Tibial nerve (tissue), 4 donors: ENCODE measurements around the gene SMIM24. TPM values are rescaled to one million over a fixed set of nuclear protein-coding genes. Genes with fewer than 3 reads are reported as not detected.
"Not testable (repeated sequence)": the region's sequence is repeated elsewhere in the genome, so short reads cannot be mapped to it uniquely, and the experiment has no call there.

ENCODE experiments used
- DNase-seq, 2 donors: peaks; one replicate each; pipeline ENCODE4 v3.0.0-alpha.2; 2019; ENCODE audit warnings: low spot score in 2 of 2
- H3K27ac ChIP-seq, 4 donors: fragments of 200-600 bp; sonication (generic) in 3 of 4; one replicate each; pipeline ENCODE4 v1.5.1; 2017 to 2019; ENCODE audit warnings: mild to moderate bottlenecking in 1 of 4
- H3K27me3 ChIP-seq, 2 donors: fragments of 200-600 bp; sonication (generic) in 1 of 2; one replicate each; pipeline versions ENCODE4 v1.5.1 to v1.6.0; 2017 to 2019
- H3K36me3 ChIP-seq, 3 donors: fragments of 200-600 bp; sonication (generic); one replicate each; pipeline ENCODE4 v1.5.1; 2018 to 2019
- H3K4me1 ChIP-seq, 4 donors: fragments of 200-600 bp; sonication (generic) in 3 of 4; one replicate each; pipeline ENCODE4 v1.5.1; 2017 to 2019
- H3K4me3 ChIP-seq, 4 donors: fragments of 200-600 bp; sonication (generic) in 3 of 4; one replicate each; pipeline ENCODE4 v1.5.1; 2017 to 2019; ENCODE audit warnings: mild to moderate bottlenecking in 1 of 4, moderate library complexity in 1 of 4
- H3K9me3 ChIP-seq, 4 donors: fragments of 200-600 bp; sonication (generic) in 3 of 4; one replicate each; pipeline ENCODE4 v1.5.1; 2017 to 2019
- EP300 ChIP-seq, 2 donors: sonication (generic); formaldehyde crosslinking; IDR thresholded peaks; one replicate each; pipeline ENCODE4 v1.6.1; 2017; ENCODE audit warnings: antibody characterized with exemption in 2 of 2, mild to moderate bottlenecking in 1 of 2
- POLR2A ChIP-seq, 2 donors: fragments of 450-650 bp; IDR thresholded peaks; one replicate each; pipeline ENCODE4 v1.6.1; 2017; ENCODE audit warnings: antibody characterized with exemption in 2 of 2, mild to moderate bottlenecking in 2 of 2, moderate library complexity in 2 of 2
- WGBS, 2 donors: methylation state at CpG; one replicate each; pipeline ENCODE4 v1.1.5; 2018; 5-methylcytosine and 5-hydroxymethylcytosine counted together
- total RNA-seq, 4 donors: library from RNA; depleted of rRNA; stranded (reverse); fragments of >200 nt; gene quantifications; one replicate each; pipeline ENCODE4 v1.1.0, GENCODE V29; 2016
- TF ChIP-seq, protein P1 (sequence below), 5 experiments: fragments of 200-600 bp in 3 of 5; fragments of 450-650 bp in 2 of 5; sonication (generic) in 3 of 5; IDR thresholded peaks; one replicate each; pipeline ENCODE4 v1.5.1; 2016 to 2019; ENCODE audit warnings: antibody characterized with exemption in 5 of 5, mild to moderate bottlenecking in 3 of 5, moderate library complexity in 2 of 5

Gene SMIM24
- total RNA-seq, 4 donors from 2014 or later = not detected

DNA sequence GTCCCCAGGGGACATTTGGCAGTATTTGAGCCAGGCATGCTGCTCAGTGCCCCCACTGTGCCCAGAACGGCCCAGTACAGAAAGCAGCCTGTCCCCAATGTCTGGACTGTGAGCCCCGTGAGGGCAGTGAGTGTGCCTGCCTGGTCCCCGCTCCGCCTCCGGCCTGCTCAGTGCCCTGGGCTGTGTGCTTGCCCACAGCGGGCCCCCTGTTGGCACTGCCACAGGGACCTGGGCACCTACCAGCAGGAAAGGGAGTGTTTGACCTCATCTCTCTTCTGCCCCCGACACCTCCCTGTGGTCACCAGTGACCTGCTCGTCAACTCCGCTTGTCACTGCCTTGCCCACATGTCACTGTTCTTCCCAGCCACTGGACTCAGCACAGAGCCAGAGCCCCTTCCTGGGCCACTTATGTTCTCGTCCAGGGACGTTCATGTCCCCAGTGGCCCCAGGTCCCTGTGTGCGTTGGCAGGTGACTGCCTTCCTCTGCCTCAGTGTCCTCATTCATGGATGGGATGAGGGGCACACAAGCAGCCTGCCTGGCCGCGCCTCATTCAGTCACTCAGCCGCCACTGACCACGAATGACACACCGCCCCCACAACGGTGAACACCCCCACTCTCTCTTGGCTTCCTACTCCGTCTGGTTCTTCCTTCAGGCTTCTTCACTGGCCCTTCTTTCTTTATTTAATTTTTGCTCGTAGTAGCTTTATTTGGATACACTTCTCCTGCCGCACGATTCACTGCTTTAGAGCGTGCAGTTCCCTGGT is 28.6 kb upstream of the SMIM24 start:
- H3K27me3 ChIP-seq = no peaks in the 10 kb centered on the region
- H3K4me1 ChIP-seq = peaks cover 0 to 74% (median 11%) of the 10 kb centered on the region in 4 donors
- no peak overlapping the region for H3K27ac ChIP-seq
- no peaks in the 10 kb centered on the region for H3K9me3 ChIP-seq
- no peak for DNase-seq
- H3K4me3 ChIP-seq = no peak overlapping the region
- H3K36me3 ChIP-seq = peaks cover 0 to 32% (median 0%) of the 10 kb centered on the region in 3 donors
- TF ChIP-seq, protein P1, sequence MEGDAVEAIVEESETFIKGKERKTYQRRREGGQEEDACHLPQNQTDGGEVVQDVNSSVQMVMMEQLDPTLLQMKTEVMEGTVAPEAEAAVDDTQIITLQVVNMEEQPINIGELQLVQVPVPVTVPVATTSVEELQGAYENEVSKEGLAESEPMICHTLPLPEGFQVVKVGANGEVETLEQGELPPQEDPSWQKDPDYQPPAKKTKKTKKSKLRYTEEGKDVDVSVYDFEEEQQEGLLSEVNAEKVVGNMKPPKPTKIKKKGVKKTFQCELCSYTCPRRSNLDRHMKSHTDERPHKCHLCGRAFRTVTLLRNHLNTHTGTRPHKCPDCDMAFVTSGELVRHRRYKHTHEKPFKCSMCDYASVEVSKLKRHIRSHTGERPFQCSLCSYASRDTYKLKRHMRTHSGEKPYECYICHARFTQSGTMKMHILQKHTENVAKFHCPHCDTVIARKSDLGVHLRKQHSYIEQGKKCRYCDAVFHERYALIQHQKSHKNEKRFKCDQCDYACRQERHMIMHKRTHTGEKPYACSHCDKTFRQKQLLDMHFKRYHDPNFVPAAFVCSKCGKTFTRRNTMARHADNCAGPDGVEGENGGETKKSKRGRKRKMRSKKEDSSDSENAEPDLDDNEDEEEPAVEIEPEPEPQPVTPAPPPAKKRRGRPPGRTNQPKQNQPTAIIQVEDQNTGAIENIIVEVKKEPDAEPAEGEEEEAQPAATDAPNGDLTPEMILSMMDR (IDR thresholded peaks at IDR 0.05) = no peak
- TF ChIP-seq POLR2A (IDR thresholded peaks at IDR 0.05) (no peak), EP300 (IDR thresholded peaks at IDR 0.05) (no peak)
- WGBS, 2 donors = 75 to 77% methylated on average over 21 to 22 of the region's 23 CpGs

DNA sequence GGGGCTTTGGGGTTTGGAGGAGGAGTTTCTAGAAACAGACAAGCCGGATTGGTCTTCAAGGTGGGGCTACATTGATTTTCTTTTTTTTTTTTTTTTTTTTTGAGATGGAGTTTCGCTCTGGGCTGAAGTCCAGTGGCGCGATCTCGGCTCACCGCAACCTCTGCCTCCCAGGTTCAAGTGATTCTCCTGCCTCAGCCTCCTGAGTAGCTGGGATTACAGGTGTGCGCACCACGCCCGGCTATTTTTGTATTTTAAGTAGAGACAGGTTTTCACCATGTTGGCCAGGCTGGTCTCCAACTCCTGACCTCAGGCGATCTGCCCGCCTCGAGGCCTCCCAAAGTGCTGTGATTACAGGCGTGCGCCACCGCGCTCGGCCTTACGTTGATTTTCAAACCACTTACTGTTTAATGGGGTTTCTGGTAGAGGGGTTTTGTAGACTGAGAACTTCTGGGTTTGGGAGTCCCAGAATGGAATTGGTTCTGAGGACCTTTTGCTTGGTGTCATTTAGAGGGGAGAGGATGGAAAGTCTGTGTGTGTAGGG is 27.9 kb upstream of the SMIM24 start:
- Histone ChIP-seq H3K27ac (peak overlapping the region in 2 of 4 donors; percentile 78 to 95), H3K36me3 (peaks cover 0 to 32% (median 0%) of the 10 kb centered on the region in 3 donors), H3K4me1 (peaks cover 0 to 69% (median 11%) of the 10 kb centered on the region in 4 donors)
- not testable (repeated sequence) for H3K4me3 ChIP-seq, H3K27me3 ChIP-seq, H3K9me3 ChIP-seq, DNase-seq
- WGBS, 2 donors = 93 to 94% methylated on average over 18 of the region's 18 CpGs

DNA sequence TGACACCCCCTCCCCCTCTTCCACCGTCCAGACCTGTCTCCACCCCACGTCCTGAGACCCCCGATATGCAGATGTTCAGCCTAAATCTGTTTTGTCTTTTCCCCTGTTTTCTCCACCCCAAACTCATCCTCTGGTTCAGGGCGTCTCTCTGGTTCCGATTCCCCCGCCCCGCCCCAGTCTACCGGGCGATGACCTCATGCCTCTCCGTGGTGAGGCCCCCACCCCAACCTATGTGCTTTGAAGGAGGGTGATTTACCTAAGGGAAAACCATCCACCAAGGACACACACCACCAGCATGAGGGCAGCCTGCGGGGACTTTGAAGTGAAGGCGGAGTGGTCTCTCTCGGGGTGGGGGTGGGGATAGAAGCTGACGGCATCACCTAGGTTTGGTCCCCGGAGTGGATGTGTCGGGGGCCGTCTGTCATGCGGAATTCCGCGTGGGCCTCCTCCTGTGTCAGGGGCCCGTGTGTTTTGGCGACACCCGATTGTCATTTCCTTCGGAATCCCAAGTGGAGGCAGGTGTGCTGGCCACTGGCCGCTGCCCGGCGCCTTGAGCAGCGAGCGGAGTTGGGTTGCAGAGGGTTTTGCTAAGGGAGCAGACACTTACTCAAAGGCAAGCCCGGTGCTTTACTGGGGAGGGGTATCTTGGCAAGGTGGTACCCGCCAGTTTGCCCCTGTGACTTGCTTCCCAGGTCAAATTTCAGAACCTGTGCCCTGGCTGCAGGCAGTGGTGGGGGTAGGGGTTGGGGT is 27.2 kb upstream of the SMIM24 start:
- Histone ChIP-seq H3K4me3 (peak overlapping the region; percentile 79 to 96 (median 92)), H3K27ac (peak overlapping the region; percentile 23 to 97 (median 86)), H3K9me3 (no peaks in the 10 kb centered on the region), H3K36me3 (peaks cover 0 to 32% (median 0%) of the 10 kb centered on the region in 3 donors), H3K27me3 (no peaks in the 10 kb centered on the region), H3K4me1 (peaks cover 0 to 62% (median 11%) of the 10 kb centered on the region in 4 donors)
- TF ChIP-seq POLR2A (IDR thresholded peaks at IDR 0.05) = no peak
- no peak for TF ChIP-seq EP300 (IDR thresholded peaks at IDR 0.05)
- TF ChIP-seq, protein P1 (IDR thresholded peaks at IDR 0.05) = no peak
- no peak for DNase-seq
- WGBS, 2 donors = 17 to 25% methylated on average over 14 to 31 of the region's 31 CpGs

DNA sequence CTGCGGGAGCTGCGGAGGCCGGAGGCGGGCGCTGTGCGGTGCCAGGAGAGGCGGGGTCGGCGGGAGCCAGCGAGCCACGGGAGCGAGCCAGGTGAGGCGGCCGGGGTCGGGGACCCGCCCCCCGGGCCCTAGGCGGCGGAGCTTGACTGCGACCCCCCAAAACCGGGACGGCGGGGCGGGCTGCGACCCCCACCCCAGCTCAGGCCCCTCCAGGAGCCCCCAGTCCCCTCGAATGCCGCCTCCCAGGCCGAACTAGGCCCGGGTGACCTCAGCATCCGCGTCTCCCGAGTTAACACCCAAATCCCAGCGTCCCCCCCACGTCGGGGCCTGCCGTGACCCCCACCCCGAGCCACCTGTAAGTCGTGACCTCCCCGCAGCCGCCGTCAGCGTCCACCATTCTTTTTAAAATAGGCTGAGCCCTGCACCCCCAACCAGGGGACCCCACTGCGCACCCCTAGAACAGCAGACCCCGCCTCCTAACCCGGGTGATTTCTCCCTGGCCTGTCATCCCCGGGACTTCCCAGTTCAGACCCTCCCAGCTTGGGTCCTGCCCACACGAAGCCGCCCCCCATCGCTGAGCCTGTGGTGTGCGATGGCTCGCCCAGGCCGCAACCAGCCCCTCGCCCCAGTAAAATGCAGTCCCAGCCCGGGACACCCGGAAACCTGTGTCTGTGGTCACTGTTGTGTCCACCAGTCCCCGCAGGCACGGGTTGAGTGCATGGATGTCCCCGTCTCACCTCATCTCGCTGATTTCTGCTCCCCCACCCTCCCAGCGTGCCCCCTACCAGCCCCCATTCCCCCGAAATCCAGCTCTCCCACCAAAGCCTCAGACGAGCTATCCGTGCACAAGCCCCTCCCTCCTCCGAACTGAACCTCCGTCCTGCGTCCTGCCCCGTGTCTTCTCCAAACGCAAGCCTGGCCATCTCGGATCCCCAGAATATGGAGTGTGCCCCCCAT is 26.3 kb upstream of the SMIM24 start:
- peaks cover 0 to 53% (median 11%) of the 10 kb centered on the region in 4 donors for H3K4me1 ChIP-seq
- peak in 1 of 2 donors; percentile 12 for DNase-seq
- peak overlapping the region; percentile 79 to 96 (median 92) for H3K4me3 ChIP-seq
- TF ChIP-seq, protein P1 (IDR thresholded peaks at IDR 0.05) = peak in 1 of 5 experiments; percentile 12
- no peak for TF ChIP-seq POLR2A (IDR thresholded peaks at IDR 0.05)
- 1 to 2% methylated on average over 33 of the region's 69 CpGs for WGBS, 2 donors
- H3K27ac ChIP-seq = peak overlapping the region; percentile 78 to 97 (median 90)
- H3K9me3 ChIP-seq = no peaks in the 10 kb centered on the region
- H3K36me3 ChIP-seq = peaks cover 0 to 32% (median 0%) of the 10 kb centered on the region in 3 donors
- no peaks in the 10 kb centered on the region for H3K27me3 ChIP-seq
